ENCODE data around the gene TBX1.

TBX1 gene

DNA sequence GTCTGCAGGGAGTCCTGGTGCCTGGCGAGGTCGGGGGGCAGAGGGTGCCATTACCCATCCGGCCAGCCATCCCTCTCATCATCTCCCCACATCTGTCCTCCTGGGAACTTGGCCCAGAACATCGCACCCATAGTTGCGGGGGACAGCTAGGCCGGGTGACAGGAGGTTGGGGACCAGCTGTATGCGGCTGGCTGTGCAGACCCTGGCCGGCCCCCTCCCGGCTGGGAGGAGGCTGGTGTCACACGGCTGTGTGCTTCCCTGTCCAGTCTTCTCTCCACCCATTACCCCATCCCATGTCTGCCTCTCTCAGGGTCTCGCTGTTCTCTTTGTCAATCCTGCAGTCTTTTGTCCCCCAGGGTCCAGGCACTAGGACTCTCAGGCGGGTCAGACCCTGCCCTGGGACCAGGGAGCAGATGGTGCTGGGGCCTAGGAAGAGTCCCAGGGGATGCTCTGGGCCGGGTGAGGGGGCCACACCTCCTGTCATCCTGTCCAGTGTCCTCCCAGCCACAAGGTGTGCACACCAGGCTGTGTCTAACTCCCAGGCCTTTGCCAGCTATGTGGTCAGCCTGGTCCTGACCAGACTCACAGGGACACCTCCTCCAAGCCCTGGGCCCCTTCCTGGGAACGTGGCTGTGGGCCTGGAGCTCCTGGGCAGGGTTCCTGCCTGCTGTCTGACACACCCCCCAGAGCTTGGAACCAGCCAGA, 6.4 kb upstream of the TBX1 start:
- TF ChIP-seq, protein P1, sequence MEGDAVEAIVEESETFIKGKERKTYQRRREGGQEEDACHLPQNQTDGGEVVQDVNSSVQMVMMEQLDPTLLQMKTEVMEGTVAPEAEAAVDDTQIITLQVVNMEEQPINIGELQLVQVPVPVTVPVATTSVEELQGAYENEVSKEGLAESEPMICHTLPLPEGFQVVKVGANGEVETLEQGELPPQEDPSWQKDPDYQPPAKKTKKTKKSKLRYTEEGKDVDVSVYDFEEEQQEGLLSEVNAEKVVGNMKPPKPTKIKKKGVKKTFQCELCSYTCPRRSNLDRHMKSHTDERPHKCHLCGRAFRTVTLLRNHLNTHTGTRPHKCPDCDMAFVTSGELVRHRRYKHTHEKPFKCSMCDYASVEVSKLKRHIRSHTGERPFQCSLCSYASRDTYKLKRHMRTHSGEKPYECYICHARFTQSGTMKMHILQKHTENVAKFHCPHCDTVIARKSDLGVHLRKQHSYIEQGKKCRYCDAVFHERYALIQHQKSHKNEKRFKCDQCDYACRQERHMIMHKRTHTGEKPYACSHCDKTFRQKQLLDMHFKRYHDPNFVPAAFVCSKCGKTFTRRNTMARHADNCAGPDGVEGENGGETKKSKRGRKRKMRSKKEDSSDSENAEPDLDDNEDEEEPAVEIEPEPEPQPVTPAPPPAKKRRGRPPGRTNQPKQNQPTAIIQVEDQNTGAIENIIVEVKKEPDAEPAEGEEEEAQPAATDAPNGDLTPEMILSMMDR (IDR thresholded peaks at IDR 0.05; ENCODE audit: control insufficient read depth, insufficient read depth, low read depth, low read length, missing control alignments): no peak
- no peak for DNase-seq (ENCODE audit: low read depth)
- no peak overlapping the region for H3K4me3 ChIP-seq (ENCODE audit: control insufficient read depth, low read depth, low read length)

DNA sequence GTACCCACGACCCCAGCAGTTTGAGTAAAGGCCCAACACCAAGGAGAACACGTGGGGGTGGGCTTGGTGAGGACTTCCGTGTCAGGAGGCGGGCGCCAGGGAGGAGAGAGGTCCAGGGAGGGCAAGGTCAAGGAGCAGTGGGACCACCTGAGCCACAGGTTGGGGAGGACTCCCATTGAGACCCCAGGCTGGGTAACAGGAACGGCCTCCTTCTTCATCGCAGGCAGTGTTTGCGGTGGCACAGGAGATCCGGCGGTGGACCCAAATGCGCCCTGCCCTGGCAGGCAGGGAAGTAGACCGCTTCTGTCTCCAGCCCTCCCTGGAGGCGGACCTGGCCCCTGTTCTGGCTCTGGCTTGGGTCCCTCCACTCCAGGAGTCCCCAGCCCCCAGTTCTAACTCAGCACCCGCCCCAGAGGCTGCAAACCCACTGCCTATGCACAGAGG, 5.9 kb upstream of the TBX1 start:
- no peak overlapping the region for H3K4me3 ChIP-seq (ENCODE audit: control insufficient read depth, low read depth, low read length)
- no peak for DNase-seq (ENCODE audit: low read depth)
- TF ChIP-seq, protein P1 (IDR thresholded peaks at IDR 0.05; ENCODE audit: control insufficient read depth, insufficient read depth, low read depth, low read length, missing control alignments): no peak

DNA sequence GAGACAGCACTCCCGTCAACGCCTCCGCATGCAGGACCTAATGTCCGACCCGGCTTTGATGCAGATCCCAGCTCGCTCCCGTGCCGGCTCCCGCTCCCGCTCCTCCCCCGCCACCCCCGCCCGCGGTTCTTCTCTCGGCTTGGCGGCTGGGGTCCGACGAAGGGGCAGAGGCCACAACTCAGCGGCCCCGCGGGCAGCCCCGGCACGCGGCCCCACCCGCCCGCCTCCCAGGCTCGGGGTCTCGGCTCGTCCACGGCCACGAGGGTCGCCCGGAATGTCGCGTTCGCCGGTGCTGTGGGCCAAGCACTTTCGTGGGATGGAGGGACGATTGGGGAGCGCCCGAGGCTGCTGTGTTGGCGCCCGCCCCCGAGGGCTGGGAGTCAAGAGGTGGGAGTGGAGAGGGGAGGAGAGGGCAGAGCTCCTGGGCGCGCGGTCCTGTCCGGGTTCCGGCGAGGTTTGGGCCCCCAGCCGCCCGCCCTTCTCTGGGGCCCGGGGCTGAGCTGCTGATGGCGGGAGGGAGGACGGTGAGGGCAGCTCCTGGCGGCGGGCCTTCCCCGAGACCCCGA, 5.3 kb upstream of the TBX1 start:
- no peak for DNase-seq (ENCODE audit: low read depth)
- TF ChIP-seq, protein P1 (IDR thresholded peaks at IDR 0.05; ENCODE audit: control insufficient read depth, insufficient read depth, low read depth, low read length, missing control alignments): no peak
- no peak overlapping the region for H3K4me3 ChIP-seq (ENCODE audit: control insufficient read depth, low read depth, low read length)

DNA sequence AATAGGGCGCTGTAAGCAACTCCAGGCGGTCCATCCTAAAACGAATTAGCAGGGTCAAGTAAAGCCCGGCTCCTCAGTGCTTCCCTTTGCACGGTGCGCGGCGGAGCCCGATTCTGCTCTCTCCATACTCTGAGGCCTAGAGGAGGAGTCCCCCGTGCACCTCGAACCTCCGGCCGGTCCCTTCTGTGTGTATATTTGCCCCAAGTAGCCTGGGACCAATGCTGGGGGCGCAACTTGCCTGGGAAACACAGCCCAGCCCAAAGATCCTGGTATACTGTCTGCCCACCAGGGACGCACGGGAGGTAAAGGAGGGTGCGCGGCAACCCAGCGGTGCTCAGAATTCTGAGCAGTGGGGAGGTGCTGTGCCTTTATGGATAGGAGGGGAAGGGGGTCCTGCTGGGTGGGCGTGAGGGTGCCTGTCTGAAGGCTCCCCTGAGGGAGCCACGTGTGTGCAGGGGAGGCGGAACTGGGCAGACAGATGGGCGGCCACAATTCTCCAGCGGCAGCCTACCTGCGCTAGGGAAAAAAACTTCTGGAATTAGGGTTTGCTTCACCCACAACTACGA, 4.8 kb upstream of the TBX1 start:
- TF ChIP-seq, protein P1 (IDR thresholded peaks at IDR 0.05; ENCODE audit: control insufficient read depth, insufficient read depth, low read depth, low read length, missing control alignments): peak; percentile 12
- no peak for DNase-seq (ENCODE audit: low read depth)
- no peak overlapping the region for H3K4me3 ChIP-seq (ENCODE audit: control insufficient read depth, low read depth, low read length)

DNA sequence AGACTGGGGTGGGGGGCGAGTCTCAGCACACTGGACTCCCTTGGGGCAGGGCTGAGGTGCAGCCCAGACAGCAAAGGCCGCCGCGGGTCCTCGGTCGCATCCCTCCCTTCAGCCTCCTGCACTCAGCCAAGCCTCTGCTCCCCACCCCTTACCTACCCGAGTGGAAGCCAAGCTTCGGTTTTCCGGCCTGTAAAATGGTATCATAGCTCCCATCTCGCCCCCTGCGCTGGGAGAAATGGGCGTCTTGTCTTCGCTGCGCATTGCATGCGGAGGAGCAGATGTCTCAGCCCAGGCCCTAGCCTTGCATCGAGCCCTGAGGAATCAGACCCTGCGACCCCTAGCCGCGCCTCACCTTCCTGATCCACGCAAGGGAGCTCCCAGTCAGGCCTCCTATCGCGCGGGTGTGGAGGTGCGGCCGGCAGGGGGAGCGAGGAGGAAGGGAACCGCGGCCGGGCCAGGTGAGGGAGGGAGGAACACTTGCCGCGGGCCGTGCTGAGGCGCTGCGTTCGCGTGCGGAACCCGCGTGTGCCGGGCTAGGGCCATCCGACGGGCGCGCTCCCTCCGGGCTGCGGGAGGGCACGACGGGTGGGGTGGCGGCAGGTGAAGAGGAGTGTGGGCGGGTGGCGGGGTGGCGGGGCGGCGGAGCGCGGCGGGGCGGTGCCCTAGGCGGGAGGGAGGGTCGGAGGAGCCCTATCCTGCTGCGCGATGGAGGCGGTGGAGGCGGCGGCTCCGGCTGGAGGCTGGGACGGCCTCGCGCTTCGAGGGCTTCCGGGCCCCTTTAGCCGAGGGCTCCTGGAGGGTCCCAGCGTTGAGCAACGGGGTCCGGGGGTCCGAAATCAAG, 4.1 kb upstream of the TBX1 start:
- H3K4me3 ChIP-seq (ENCODE audit: control insufficient read depth, low read depth, low read length): no peak overlapping the region
- TF ChIP-seq, protein P1 (IDR thresholded peaks at IDR 0.05; ENCODE audit: control insufficient read depth, insufficient read depth, low read depth, low read length, missing control alignments): peak; percentile 52
- DNase-seq (ENCODE audit: low read depth): no peak

DNA sequence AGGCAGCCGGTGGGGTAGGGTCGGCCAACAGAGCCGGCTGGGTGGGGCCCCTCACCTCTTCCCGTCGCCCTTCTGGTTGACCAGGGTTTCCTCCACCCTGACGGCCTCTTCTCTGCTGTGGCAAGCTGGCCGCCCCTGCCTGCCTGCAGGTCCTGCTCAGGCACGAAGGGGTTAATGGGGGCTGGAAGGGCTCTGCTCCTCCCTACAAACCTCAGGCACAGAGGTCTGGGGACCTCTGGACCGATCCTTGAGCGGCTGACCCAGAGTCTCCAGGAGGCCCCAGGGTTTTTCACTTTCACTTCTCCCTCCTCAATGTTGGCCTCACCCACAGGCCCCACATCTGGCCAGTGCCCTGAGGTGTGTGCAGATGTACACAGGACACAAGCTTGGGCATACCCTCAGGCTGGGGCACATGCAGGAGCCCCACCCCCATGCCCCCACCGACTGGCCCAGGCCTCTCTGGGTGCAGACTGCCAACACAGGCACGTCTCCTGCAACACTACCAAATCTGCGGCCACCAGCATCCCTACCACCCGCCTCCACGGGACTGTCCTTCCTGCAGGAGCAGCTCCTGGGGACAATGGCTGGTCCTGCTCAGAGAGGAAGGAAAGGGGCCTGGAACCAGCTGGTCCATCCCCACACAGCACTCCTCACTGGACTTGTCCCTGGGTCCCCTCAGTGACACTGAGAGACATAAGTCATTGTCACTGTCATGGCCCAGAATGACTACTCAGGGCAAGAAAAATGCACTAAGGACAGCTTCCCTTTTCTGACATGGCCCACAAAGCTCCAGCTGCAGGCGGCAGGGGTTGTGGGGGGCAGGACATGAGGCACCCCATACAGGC, 3.2 kb upstream of the TBX1 start:
- TF ChIP-seq, protein P1 (IDR thresholded peaks at IDR 0.05; ENCODE audit: control insufficient read depth, insufficient read depth, low read depth, low read length, missing control alignments): no peak
- no peak overlapping the region for H3K4me3 ChIP-seq (ENCODE audit: control insufficient read depth, low read depth, low read length)
- DNase-seq (ENCODE audit: low read depth): no peak

All from AG09309 (cell line).